ENCODE measurements around the gene ERFL.
A peak's percentile ranks its signal among the peaks of the same experiment; 100 is the strongest.

Gene ERFL

GRCh38 chr19:41868989-41869300, 59.3 kb downstream of the ERFL start (continued):
- no peak for TF ChIP-seq ZNF341 (tag by site-specific recombination; IDR thresholded peaks at IDR 0.05; ENCODE audit: low read depth)

DNA sequence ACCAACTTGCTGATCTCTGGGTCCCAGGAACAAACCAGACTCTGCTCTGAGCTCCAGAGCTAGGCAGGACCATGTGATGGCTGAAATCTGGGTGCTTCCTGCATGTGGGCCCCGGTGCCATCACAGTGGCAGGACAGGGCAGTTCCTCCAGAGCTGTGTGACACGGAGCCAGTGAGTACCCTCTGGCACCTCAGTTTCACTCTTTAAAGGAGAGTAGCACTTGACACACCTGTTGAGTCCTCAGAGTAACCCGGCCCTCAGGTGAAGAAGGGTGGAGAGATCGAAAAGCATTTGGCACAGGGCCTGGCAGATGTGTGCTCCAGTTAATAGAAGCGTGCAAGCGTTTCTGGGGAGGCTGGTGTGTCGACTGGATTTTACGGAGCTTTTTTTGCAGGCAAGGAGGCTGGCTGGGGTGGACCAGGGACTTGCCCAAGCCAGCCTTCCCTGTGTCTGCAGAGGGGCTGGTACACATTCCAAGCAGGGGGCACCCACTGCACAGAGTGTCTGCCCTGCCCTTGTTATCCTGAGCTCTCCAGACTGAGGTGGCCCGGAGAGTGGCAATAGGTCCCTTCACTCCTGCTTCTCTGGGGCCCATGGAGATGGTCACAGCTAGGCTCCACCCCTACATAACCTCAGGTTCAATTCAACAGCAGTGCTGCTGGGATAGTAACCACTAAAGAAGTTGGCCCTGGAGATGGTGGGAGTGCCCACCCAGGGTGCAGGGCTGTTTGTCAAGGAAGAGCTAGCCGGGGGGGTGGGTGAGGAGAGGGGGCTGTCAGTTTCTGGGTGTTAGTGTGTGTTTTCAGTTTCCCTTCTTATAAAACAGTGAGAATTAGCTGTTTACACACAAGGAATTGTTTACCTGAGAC, 59.9 kb downstream of the ERFL start:
- Histone ChIP-seq H3K4me1 (ENCODE audit: control insufficient read depth, insufficient read depth, low read length) (peaks cover 8% of the 10 kb centered on the region; the same call in 1 of the 2 replicates), H3K27ac (ENCODE audit: extremely low read depth, low read depth, low read length) (peak overlapping the region; percentile 35), H3K4me3 (ENCODE audit: low read depth, low read length) (no peak overlapping the region), H3K36me3 (ENCODE audit: control insufficient read depth in 2 of 2, insufficient read depth in 1 of 2, low read length in 2 of 2) (peaks cover 81 to 87% of the 10 kb centered on the region in 2 experiments), H3K9me3 (ENCODE audit: control insufficient read depth, insufficient read depth, low read depth, low read length) (no peaks in the 10 kb centered on the region)
- ChIA-PET CTCF (interaction anchor here (1.0 to 2.1 kb wide), 4 partner anchors 9 to 167 kb away, joined by 3 to 7 read pairs (median 4); partner anchors contain the start of gene RPS19), POLR2A (interaction anchor here (0.6 to 7.2 kb wide), 7 partner anchors 9 to 91 kb away, joined by 3 to 118 read pairs (median 6); partner anchors contain the start of genes RABAC1 and RPS19)
- TF ChIP-seq, protein P1, sequence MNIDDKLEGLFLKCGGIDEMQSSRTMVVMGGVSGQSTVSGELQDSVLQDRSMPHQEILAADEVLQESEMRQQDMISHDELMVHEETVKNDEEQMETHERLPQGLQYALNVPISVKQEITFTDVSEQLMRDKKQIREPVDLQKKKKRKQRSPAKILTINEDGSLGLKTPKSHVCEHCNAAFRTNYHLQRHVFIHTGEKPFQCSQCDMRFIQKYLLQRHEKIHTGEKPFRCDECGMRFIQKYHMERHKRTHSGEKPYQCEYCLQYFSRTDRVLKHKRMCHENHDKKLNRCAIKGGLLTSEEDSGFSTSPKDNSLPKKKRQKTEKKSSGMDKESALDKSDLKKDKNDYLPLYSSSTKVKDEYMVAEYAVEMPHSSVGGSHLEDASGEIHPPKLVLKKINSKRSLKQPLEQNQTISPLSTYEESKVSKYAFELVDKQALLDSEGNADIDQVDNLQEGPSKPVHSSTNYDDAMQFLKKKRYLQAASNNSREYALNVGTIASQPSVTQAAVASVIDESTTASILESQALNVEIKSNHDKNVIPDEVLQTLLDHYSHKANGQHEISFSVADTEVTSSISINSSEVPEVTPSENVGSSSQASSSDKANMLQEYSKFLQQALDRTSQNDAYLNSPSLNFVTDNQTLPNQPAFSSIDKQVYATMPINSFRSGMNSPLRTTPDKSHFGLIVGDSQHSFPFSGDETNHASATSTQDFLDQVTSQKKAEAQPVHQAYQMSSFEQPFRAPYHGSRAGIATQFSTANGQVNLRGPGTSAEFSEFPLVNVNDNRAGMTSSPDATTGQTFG (tag by site-specific recombination; IDR thresholded peaks at IDR 0.05; ENCODE audit: borderline replicate concordance), result no peak
- TF ChIP-seq ZNF175 (tag by site-specific recombination; IDR thresholded peaks at IDR 0.05), result no peak
- TF ChIP-seq GFI1B (tag by site-specific recombination; IDR thresholded peaks at IDR 0.05), result no peak
- 0 out of 2 replicates have a peak, but pooled peaks have one; percentile 27 for TF ChIP-seq GLIS2 (tag by site-specific recombination; IDR thresholded peaks at IDR 0.05)
- TF ChIP-seq ZNF394 (tag by site-specific recombination; IDR thresholded peaks at IDR 0.05; ENCODE audit: borderline replicate concordance), result no peak
- no peak for TF ChIP-seq ZNF292 (tag by site-specific recombination; IDR thresholded peaks at IDR 0.05; ENCODE audit: borderline replicate concordance, low read depth)
- no peak for TF ChIP-seq IKZF3 (tag by site-specific recombination; IDR thresholded peaks at IDR 0.05)
- peak; percentile 85 for TF ChIP-seq ZNF692 (tag by site-specific recombination; IDR thresholded peaks at IDR 0.05)
- TF ChIP-seq ZNF76 (tag by site-specific recombination; IDR thresholded peaks at IDR 0.05; ENCODE audit: borderline replicate concordance, low read depth), result no peak
- no peak for TF ChIP-seq SALL2 (tag by site-specific recombination; IDR thresholded peaks at IDR 0.05; ENCODE audit: borderline replicate concordance)
- peak; percentile 97 for TF ChIP-seq SCRT2 (tag by site-specific recombination; IDR thresholded peaks at IDR 0.05)
- TF ChIP-seq PRDM4 (tag by site-specific recombination; IDR thresholded peaks at IDR 0.05), result peak; percentile 65
- no peak for TF ChIP-seq ZSCAN30 (tag by site-specific recombination; IDR thresholded peaks at IDR 0.05)
- no peak for TF ChIP-seq MEIS1 (CRISPR knock-in tag; IDR thresholded peaks at IDR 0.05; ENCODE audit: borderline replicate concordance)
- no peak for TF ChIP-seq HIC1 (tag by site-specific recombination; IDR thresholded peaks at IDR 0.05)
- no peak for TF ChIP-seq ZNF155 (tag by site-specific recombination; IDR thresholded peaks at IDR 0.05)
- no peak for TF ChIP-seq ZNF416 (tag by site-specific recombination; IDR thresholded peaks at IDR 0.05)
- peak; percentile 81 for TF ChIP-seq ZNF600 (tag by site-specific recombination; IDR thresholded peaks at IDR 0.05)
- no peak for TF ChIP-seq YY1 (tag by site-specific recombination; IDR thresholded peaks at IDR 0.05)
- no peak for TF ChIP-seq ZNF16 (tag by site-specific recombination; IDR thresholded peaks at IDR 0.05; ENCODE audit: low read depth)
- TF ChIP-seq, protein P2, sequence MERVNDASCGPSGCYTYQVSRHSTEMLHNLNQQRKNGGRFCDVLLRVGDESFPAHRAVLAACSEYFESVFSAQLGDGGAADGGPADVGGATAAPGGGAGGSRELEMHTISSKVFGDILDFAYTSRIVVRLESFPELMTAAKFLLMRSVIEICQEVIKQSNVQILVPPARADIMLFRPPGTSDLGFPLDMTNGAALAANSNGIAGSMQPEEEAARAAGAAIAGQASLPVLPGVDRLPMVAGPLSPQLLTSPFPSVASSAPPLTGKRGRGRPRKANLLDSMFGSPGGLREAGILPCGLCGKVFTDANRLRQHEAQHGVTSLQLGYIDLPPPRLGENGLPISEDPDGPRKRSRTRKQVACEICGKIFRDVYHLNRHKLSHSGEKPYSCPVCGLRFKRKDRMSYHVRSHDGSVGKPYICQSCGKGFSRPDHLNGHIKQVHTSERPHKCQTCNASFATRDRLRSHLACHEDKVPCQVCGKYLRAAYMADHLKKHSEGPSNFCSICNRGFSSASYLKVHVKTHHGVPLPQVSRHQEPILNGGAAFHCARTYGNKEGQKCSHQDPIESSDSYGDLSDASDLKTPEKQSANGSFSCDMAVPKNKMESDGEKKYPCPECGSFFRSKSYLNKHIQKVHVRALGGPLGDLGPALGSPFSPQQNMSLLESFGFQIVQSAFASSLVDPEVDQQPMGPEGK (tag by site-specific recombination; IDR thresholded peaks at IDR 0.05), result peak; percentile 41; the same call in 1 of the 2 replicates
- TF ChIP-seq GLI4 (tag by site-specific recombination; IDR thresholded peaks at IDR 0.05), result no peak
- TF ChIP-seq ZNF140 (tag by site-specific recombination; IDR thresholded peaks at IDR 0.05), result no peak
- TF ChIP-seq ZFP69B (tag by site-specific recombination; IDR thresholded peaks at IDR 0.05), result peak; percentile 92
